NCI-H526 treated with DMSO at 0.1 percent for 48 hours (cell line): ENCODE data around the gene SULF2.

Experiments used
- DNase-seq: peaks from one replicate; lab custom pipeline; 2025; lab: John Stamatoyannopoulos, UW

Gene SULF2

DNA sequence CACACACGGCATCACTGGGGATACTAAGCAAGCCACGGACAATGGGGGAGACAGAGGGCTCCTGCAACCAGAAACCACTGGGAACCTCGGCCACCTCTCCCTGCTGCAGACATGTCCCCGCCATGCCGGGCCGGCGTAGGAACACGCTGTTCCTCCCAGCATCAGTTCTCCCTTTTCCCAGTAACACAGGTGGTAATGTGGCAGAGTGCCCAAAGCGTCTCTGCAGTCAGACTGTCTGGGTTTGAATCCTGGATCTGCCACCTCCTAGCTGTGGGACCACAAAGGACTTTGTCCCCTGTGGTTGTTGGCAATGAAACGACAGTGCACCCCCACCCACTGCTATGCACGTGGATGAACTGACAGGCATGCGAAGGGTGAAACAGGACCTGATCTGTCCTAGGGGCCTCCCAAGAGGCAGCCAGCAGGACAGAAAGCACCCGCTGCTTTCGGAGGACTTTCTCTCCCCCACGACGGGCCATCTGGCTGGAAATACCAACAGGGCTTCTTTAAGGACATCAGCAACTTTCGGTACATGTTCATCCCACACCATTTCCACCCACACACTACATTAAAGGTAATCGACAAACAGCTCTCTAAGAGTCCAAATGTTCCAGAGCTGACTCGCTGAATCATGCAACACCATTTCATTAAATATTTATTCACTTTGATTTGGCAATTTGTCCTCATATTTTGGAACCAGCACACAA is 74.1 kb downstream of the SULF2 start:
- DNase-seq: no peak

DNA sequence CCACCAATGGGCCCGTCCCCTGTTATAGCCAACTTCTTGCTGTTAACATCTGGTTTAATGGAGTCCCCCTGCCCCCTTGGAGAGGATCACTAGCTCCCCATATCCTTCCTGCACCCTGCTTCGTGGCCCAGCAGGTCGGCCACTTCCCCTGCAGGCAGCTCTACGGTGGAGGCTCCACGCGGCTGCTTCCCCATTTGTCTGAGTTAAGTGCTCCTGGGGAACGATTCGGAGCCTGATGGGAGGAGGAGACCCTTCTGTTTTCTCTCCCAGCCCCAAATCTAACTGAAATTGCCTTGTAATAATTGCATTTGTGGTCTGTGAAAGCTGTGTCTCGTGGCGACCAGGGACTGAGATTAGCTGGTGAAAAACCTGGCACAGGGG is 74.6 kb downstream of the SULF2 start:
- DNase-seq: no peak

DNA sequence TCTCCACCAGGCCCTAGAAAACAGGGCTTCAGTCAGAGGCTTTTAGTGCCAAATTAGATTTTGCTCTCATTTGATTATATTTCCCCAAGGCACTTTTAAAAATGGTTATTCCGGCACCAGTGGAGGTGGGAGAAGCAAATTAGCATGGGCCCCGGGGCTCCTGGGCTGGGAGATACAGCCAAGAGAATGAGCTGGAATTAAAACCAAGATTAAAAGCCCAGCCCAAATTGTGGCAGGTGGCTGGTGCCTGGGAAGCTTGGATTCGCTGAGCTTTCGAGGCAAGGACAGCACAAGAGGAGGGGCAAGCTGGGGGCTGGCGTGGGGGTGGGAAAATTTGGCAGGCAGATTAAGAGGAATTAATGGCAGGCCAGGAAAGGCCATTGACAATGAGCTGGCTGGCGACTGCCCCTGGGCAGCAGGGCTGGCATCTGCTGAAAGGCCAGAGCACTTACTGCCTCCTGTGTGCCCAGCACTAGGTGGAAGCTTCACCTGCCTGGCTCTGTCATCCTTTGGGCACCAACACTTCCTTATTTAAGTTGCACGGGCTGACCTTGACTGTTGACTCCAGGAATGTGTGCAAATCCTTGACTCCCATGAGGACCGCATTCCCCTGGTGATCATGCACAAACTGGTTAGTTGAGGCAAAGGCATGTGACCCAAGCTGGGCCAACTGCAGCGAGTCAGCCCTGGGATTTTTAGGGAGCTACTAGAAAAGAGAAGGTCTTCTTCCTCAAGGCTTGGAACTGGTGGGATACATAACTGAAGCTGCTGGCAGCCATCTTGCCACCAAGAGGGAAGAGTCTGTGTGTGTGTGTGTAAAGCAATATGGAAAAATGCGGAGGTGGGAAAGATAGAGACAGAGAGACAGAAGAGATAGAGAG is 76.1 kb downstream of the SULF2 start:
- no peak for DNase-seq

DNA sequence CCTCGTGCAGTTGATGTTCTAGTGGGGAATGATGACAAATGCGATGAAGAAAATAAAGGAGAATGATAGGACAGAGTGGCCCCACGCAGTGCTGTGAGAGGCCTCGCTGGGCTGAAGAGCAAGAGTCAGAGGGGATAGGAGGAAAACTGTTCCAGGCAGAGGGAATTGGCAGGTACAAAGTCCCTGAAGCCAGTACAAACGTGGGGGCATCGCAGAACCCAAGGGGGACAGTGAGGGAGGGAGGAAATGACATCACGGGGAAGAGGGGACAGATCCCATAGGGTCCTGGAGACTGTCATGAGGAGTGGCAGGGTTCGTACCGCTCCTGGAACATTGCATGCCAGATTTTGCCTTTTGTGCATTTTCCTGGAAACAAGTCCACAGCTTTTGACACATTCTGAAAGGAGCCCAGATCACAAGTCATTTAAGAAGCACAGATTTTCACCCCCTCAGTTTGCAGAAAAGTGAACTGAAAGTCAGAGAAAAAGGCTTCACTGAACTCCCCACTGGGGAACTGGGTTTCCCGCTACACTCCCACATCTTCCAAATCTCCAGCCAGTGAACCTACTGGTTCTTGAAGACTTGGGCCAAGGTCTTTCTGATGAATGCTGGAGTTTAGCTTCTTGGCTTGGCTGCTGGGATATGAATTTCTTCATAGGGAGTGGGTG is 77.0 kb downstream of the SULF2 start:
- no peak for DNase-seq

DNA sequence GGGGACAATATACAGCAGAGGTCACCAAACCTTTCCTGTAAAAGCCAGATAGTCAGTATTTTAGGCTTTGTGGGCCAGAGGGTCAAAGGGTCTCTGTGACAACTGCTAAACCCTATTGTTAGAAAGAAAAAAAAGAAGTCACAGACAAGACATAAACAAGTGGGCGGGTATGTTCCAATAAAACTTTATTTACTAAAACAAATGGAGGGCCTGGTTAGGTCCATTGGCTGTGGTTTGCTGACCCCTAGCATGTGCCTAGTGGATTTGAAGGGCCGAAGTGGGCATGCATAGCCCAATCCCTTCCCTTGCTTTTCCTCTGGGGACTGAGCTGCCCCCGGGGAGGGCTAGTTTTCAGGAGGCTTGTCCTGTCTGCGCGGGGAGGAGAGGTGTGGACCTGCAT is 78.9 kb downstream of the SULF2 start:
- DNase-seq: no peak

DNA sequence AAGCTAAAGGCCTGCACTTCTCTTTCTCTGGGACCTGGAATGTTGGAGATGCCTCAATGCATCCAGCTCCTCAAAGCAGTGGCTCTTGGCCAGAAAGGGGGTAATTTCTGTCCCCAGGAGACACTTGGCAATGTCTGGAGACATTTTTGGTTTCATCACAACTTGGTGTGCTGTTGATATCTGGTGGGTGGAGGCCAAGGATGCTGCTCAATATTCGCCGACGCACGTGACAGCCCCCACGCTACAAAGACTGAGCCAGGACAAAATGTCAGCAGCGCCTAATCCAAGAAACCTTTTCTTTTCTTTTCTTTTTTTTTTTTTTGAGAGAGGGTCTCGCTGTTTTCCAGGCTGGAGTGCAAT is 79.8 kb downstream of the SULF2 start:
- DNase-seq: no peak

DNA sequence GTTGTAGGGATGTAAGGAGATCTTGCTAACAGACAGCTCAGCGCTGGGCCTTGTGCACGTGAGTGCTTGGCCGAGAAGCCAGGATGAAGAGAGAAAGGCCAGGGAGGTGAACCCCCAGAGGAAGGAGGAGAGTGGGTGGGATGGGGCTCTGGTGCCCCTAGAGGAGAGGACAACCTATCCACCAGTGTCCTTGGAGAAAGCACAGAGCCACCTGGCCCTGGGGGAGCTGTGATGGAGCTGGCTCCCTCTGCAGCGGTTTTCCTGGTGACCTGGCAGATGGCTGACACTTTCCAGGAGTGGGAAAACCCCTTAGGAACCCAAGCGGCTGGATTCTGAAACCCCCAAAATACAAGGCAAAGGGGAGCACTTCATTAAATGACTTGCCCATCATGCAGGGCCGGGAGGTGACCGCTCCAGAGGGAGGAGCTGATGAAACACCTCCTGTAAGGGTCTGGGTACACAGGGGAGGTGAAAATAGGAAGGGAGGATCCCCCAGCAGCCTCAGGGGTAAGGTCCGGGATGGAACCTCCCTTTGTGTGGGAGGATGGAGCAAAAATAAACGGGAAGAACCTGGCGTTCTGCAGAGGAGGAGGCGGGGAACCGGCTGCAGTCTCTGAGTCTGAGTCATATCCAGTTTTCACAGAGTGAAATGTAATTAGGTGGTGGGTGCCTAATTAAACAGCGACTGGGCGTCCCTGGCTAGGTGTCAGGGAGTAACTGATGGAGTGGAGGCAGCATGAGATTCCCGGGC is 80.4 kb downstream of the SULF2 start:
- no peak for DNase-seq

DNA sequence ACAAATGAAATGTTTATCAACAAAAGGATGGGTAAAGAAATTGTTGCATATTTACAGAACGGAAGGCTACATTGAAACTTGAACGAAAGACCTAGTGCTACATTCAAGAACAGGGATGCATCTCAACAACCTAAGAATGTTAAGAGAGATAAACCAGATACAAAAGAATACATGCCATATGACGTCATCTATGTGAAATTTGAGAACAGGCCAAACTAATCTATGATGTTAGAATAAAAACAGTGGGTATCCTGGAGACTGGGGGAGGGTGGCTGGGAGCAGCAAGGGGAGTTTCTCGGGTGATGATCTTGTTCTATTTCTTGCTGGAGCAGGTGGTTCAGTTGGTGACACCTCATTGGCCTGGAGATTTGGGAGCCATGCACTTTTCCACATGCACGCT is 81.5 kb downstream of the SULF2 start:
- DNase-seq: no peak

DNA sequence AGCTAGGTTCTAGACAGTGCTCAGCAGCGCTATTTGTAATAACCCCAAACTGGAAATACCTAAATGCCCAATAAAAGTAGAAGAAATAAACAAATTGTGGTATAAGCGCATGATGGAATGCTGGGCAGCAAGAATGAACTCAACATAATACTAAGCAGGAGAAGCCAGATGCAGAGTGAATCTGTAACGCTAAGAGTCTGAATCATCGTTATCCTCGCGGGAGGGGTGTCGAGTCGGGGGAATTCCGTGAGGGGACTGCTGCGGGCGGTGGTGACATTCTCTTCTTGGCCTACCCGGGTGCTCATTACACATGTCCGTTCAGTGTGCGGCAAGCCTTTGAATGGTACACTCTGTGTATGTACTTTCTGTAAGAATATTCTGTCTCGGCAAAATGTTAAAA is 83.7 kb downstream of the SULF2 start:
- no peak for DNase-seq

DNA sequence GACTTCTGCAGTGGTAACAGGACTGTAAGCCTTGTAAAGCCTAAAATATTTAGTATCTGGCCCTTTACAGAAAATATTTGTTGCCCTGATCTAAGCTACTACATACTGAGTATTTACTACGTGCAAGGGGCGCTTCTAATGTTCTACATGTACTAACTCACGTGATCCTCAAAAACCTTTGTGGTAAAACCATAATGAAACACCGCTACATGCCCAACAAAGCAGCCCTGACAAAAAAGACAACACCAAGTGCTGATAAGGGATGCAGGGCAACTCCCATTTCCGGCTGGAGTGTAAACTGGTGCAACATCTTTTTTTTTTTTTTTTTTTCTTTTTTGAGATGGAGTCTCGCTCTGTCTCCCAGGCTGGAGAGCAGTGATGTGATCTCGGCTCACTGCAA is 85.0 kb downstream of the SULF2 start:
- no peak for DNase-seq

DNA sequence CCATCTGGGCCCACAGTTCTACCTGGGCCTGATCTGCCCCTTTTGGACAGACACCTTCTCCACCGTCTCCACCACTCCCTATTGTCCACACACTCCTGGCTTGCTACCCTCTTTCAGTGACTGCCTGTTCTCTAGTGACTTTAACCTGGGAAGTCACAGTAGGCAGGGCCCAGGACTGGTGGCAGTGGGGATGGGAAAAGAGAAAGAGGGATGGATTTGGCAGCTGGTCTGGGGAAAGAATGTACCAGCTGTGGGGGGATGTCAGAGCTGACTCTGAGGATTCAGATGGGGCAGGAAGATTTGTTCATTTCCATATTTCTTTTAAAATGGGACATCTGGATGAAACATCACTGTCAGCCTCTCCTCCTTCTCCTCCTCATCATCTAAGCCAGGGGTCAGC is 85.5 kb downstream of the SULF2 start:
- no peak for DNase-seq

DNA sequence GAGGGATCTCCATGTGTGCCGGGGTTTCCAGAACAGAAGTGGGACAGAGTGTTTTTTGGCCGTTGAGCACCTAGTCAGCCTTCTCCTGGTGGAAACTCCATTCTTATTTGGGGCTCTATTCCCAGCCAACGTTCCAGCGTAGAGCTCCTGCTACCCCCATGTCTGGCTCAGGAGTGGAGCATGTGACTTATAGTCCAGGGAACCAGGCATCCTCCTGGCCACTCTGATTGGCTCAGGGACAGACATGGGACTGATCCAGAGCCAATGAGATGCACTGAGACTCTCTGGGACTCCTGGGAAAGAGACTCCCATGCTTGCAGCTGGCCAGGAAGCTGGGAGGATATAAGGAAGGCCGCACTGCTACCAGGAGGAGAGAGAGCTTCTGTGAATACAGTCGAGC is 87.1 kb downstream of the SULF2 start:
- no peak for DNase-seq

DNA sequence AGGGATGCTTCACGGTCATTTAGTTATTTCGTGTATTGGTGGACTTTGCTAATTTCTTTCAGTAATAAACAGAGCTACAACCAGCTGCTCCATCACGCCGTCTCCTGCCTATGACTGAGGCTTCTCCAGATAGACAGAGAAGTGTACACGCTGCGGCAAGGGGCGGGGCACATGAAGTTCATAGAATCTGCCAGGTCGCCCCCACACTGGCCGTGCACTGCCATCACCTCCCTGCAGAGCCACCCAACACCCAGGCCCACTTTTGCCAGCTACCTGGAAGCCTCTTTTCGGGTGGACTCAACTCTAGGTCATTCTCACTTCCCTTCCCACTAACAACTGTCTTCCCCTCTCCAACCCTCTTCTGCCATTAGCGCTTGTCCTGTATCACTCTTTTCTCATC is 88.4 kb downstream of the SULF2 start:
- no peak for DNase-seq

DNA sequence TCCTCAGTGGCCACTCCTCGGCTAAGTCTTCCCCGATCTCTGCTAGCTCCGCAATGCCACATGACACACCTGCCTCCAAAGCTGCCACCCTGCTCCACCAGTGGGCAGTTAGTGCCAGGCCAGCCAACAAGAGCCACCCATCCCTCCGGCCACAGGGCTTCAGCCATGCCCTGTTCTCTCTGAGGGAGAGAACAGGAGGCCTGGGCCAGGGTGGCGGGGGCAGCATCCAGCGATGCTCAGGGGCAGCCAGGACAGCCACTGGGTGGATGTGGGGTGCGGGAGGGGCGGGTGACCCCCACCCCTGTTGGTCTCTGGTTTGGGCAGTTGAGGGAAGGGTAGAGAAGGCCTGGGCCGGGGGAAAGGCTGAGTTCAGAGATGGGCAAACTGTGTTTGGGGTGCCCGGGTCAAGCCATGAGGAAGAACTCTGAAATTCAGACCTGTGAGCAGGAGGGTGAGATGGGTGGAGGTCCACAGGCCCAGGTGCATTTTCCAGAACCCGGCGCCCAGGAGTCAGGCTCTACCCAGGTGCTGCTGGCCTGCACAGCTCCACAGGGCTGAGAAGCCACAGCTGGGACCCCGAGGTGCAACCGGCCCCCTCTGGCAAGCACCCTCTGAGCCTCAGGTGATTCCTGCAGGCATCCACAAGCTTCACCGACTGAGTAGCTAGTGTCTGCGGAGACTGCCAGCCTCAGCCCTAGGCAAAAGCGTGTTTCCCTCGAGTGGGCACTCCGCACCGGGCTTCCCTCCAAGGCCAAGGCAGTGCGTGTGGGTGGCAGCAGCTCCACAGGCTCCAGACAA is 91.1 kb downstream of the SULF2 start:
- DNase-seq: no peak

DNA sequence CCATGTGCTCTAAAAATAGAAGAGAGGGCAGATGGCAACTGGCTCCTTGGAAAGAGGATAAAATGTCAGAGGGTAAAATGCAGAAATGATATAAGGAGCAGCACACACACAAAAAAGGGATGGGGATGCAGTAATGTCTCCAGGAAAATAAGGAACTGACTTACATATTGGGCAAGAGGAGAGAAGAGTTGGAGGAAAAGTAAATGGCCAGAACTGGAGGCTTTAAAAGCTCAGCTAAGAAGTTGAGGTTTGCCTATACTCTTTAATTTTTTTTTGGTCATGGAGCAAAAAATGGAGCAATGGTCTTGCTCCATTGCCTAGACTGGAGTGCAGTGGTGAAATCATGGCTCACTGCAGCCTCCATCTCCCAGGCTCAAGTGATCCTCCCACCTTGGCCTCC is 93.7 kb downstream of the SULF2 start:
- DNase-seq: no peak

DNA sequence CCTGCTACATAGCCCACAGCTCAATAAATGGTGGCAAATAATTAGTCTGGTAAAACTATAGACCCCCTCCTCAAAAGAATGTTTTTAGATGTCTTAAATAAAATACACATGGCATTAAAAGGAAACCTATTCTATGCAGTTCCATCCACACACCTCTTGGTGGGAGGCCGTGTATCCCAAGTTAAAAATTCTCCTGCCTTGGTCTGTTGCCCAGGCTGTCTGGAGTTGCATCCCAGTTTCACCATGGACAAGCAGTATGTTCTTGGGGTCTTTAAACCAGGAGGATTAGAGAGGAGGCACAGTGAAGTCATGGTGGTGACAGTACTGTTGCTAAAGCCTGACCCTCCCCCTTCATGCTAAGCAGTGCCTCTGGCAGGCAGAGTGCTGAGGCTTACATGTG is 95.5 kb downstream of the SULF2 start:
- DNase-seq: no peak

DNA sequence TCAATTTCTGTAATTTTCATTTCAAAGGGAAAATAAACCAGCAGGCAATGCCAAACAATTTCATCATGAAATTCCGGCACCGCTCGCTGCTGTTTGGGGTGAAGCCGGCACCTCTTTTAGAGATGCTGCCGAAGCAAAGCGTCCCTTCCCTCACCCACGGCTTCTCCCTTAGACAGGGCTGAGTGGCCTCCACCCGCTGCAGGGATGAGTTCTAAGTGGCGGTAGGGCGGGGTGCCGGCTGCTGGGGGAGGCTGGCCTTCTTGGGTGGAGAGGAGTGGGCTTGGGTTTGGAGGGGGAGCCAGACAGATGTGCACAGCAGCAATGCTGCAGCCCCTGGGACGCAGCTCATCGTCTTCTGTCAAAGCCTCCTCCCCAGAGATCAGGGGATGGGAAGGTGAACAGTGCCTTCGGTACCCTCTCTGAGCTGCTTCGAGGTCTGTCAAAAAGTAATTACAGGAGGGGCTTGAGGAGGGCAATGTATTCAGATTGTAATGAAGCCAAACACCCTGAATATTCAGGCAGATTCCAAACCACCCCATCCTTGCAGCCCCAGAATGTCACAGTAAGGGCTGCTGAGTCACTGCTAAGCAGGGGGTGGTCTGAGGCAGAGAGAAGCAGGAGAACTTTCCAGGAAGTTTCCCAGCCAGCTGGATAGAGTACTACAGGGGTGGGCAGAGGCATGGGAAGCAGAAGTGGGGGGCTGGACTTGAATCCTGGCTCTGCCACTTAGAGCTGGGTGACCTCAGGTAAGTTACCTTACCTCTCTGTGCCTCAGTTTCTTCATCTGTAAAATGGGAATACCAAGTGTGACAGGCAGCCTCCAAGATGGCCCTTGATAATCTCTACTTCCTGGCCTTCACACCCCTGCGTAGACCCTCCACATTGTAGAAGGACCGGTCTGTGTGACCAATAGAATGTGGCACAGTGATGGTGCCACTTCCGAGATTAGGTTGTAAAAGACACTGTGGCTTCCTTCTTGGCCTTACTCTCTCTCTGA is 96.6 kb downstream of the SULF2 start:
- DNase-seq: no peak

DNA sequence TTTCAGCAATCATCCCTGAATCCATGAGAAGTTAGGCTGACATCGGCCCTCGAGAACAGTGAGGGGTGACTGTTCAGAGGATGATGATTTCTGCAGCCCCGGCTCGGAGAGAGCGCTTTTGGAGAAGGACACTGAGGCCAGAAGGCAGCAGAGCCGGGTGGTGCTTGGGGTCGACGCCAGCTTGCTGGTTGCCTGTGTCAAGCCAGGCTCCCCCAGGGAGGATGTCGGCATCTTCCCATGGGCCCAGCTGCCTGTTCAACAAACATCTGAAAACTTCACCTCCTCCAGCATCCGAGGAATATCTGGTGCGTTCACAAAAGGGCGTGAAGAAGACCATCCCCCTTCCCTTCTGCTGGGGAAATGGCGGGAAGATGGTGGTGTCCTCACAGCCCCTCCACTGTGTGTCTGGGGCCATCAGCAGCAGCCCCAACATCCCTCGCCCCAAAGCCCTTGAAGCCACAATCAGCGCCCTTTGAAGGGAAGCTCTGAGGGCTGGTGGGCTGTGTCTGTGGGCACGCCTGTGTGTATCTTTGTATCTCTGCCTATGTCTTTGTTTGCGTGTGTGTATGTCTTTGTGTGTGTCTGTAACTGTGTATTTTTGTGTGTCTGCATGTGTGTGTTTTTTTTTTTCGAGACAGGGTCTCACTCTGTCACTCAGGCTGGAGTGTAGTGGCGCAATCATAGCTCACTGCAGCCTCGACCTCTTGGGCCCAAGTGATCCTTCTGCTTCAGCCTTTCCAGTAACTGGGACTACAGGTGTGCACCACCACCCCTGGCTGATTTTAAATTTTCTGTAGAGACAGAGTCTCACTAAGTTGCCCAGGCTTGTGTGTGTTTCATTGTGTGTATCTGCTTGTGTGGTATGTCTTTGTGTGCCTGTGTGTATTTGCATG is 97.9 kb downstream of the SULF2 start:
- DNase-seq: no peak

DNA sequence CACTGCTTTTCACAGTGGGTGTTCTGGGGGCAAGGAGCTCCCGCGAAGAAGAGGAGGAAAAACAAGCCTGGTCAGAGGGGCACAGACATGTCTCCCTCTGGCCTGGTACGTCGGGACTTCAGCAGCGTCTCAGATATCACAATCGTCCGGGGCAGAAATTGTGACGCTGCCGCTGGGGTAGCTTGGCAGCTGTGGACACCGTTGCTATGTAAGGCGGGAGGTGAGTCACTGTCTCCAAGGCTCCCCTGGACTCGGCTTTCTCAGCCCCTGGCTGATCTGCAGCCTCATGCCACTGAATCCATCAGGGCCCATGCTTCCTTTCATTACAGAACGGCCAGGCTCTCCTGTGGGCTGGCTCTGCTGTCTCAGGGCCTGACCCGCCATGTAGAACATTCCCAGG is 98.7 kb downstream of the SULF2 start:
- DNase-seq: no peak
